ENCODE measurements around the gene CAPN11. TPM values are rescaled to one million over a fixed set of nuclear protein-coding genes. Genes with fewer than 3 reads are reported as not detected.

Gene CAPN11
- polyA plus RNA-seq, 1 donor from 2014 or later = not detected

DNA sequence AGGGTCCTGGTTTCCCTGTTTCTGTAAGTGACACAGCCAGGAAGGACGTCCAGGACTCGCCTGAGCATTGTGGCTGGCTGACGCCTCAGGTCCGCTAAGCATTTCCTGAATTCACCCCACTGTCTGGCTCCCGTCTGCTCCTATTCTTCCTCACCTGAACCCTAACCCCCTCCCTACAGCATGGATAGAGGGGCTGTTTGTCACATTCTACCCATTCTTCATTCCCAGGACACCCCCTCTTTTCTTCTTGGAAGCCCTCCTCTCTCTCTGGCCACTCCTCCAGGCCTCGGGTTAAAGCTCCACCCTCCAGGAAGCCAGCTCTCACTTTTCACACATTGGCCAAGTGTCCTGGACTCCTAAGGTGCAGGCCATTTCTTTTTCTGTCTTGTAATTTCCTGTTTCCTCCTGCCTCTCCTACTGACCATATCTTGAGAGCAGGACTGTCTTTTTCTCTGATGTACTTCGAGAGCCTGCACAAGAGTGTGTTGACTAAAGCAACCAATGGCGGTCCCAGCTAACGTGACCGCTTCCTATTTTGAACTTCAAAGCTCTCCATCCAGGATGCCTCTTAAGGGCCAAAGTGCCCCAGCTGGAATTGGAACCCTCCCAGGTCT, 33.9 kb downstream of the CAPN11 start:
- Histone ChIP-seq H3K27ac (ENCODE audit: low read length) (no peak overlapping the region), H3K27me3 (ENCODE audit: insufficient read depth, low read depth, low read length) (no peaks in the 10 kb centered on the region), H3K4me3 (ENCODE audit: low read length) (no peak overlapping the region), H2AFZ (ENCODE audit: low read depth, low read length) (no peak overlapping the region), H3K9me2 (ENCODE audit: insufficient read depth, low read length) (no peaks in the 10 kb centered on the region), H4K20me1 (ENCODE audit: insufficient read depth) (no peaks in the 10 kb centered on the region), H3F3A (ENCODE audit: insufficient read depth, low read length, poor library complexity, severe bottlenecking) (no peaks in the 10 kb centered on the region), H3K79me2 (replicated peaks; ENCODE audit: insufficient read depth, low read length) (no peaks in the 10 kb centered on the region), H3K36me3 (ENCODE audit: insufficient read depth, low read length) (no peaks in the 10 kb centered on the region), H3K9me3 (ENCODE audit: low read length) (no peaks in the 10 kb centered on the region), H3K9ac (ENCODE audit: low read length) (no peak overlapping the region), H3K4me2 (ENCODE audit: low read length) (no peak overlapping the region)
- TF ChIP-seq POLR2AphosphoS5 (IDR thresholded peaks at IDR 0.05) = no peak
- TF ChIP-seq MXI1 (conservative IDR thresholded peaks at IDR 0.05; ENCODE audit: poor library complexity, severe bottlenecking) = no peak
- TF ChIP-seq, protein P1, sequence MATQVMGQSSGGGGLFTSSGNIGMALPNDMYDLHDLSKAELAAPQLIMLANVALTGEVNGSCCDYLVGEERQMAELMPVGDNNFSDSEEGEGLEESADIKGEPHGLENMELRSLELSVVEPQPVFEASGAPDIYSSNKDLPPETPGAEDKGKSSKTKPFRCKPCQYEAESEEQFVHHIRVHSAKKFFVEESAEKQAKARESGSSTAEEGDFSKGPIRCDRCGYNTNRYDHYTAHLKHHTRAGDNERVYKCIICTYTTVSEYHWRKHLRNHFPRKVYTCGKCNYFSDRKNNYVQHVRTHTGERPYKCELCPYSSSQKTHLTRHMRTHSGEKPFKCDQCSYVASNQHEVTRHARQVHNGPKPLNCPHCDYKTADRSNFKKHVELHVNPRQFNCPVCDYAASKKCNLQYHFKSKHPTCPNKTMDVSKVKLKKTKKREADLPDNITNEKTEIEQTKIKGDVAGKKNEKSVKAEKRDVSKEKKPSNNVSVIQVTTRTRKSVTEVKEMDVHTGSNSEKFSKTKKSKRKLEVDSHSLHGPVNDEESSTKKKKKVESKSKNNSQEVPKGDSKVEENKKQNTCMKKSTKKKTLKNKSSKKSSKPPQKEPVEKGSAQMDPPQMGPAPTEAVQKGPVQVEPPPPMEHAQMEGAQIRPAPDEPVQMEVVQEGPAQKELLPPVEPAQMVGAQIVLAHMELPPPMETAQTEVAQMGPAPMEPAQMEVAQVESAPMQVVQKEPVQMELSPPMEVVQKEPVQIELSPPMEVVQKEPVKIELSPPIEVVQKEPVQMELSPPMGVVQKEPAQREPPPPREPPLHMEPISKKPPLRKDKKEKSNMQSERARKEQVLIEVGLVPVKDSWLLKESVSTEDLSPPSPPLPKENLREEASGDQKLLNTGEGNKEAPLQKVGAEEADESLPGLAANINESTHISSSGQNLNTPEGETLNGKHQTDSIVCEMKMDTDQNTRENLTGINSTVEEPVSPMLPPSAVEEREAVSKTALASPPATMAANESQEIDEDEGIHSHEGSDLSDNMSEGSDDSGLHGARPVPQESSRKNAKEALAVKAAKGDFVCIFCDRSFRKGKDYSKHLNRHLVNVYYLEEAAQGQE (IDR thresholded peaks at IDR 0.05; ENCODE audit: borderline replicate concordance) = no peak
- no peak for TF ChIP-seq TAF1 (IDR thresholded peaks at IDR 0.05; ENCODE audit: low read depth)
- no peak for TF ChIP-seq EP300 (conservative IDR thresholded peaks at IDR 0.05; ENCODE audit: poor library complexity, severe bottlenecking)
- TF ChIP-seq, protein P2, sequence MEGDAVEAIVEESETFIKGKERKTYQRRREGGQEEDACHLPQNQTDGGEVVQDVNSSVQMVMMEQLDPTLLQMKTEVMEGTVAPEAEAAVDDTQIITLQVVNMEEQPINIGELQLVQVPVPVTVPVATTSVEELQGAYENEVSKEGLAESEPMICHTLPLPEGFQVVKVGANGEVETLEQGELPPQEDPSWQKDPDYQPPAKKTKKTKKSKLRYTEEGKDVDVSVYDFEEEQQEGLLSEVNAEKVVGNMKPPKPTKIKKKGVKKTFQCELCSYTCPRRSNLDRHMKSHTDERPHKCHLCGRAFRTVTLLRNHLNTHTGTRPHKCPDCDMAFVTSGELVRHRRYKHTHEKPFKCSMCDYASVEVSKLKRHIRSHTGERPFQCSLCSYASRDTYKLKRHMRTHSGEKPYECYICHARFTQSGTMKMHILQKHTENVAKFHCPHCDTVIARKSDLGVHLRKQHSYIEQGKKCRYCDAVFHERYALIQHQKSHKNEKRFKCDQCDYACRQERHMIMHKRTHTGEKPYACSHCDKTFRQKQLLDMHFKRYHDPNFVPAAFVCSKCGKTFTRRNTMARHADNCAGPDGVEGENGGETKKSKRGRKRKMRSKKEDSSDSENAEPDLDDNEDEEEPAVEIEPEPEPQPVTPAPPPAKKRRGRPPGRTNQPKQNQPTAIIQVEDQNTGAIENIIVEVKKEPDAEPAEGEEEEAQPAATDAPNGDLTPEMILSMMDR (IDR thresholded peaks at IDR 0.05; ENCODE audit: poor library complexity, severe bottlenecking) = no peak
- no peak for TF ChIP-seq EZH2 (IDR thresholded peaks at IDR 0.05; ENCODE audit: borderline replicate concordance, insufficient read depth, low read length, poor library complexity, severe bottlenecking)
- TF ChIP-seq SMC3 (conservative IDR thresholded peaks at IDR 0.05; ENCODE audit: poor library complexity) = no peak
- TF ChIP-seq RAD21 (conservative IDR thresholded peaks at IDR 0.05) = no peak

DNA sequence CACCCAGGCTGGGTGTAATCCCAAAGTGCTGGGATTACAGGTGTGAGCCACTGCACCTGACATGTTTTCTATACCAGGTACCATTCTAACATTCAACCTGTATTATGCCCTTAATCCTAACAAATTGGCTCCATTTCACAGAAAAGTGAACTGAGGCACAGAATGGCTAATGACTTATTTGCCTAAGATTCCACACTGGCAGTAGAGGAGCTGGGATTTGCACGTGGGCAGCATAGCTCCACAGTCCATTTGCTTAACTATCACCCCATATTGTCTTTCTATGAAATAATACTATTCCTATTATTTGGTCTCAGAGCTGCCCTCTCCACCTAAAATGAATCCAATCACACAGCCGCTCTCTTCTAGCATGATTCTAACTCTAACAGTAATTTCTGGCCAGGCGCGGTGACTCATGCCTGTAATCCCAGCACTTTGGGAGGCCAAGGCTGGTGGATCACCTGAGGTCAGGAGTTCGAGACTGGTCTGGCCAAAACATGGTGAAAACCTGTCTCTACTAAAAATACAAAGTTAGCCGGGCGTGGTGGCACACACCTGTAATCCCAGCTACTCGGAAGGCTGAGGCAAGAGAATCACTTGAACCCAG, 34.8 kb downstream of the CAPN11 start:
- Histone ChIP-seq H3K9ac (ENCODE audit: low read length) (no peak overlapping the region), H3K27me3 (ENCODE audit: insufficient read depth, low read depth, low read length) (no peaks in the 10 kb centered on the region), H3K4me2 (ENCODE audit: low read length) (no peak overlapping the region), H2AFZ (ENCODE audit: low read depth, low read length) (no peak overlapping the region), H4K20me1 (ENCODE audit: insufficient read depth) (no peaks in the 10 kb centered on the region), H3K9me2 (ENCODE audit: insufficient read depth, low read length) (no peaks in the 10 kb centered on the region), H3K36me3 (ENCODE audit: insufficient read depth, low read length) (no peaks in the 10 kb centered on the region), H3K9me3 (ENCODE audit: low read length) (no peaks in the 10 kb centered on the region), H3K27ac (ENCODE audit: low read length) (no peak overlapping the region), H3K79me2 (replicated peaks; ENCODE audit: insufficient read depth, low read length) (no peaks in the 10 kb centered on the region), H3F3A (ENCODE audit: insufficient read depth, low read length, poor library complexity, severe bottlenecking) (no peaks in the 10 kb centered on the region), H3K4me3 (ENCODE audit: low read length) (no peak overlapping the region)
- TF ChIP-seq, protein P2 (IDR thresholded peaks at IDR 0.05; ENCODE audit: poor library complexity, severe bottlenecking) = no peak
- TF ChIP-seq, protein P1 (IDR thresholded peaks at IDR 0.05; ENCODE audit: borderline replicate concordance) = no peak
- no peak for TF ChIP-seq MXI1 (conservative IDR thresholded peaks at IDR 0.05; ENCODE audit: poor library complexity, severe bottlenecking)

All from neural cell (in vitro differentiated cells).